T-helper 1 cell (primary cell): ENCODE results near the gene INPP5J.
"Not testable (repeated sequence)": the region's sequence is repeated elsewhere in the genome, so short reads cannot be mapped to it uniquely, and the experiment has no call there.

Experiments used
- DNase-seq, 5 donors: peaks; one replicate each; pipeline ENCODE4 v3.0.0-alpha.2; 2012 to 2020

Gene INPP5J

GRCh38 chr22:31088233-31088986 is 34.4 kb upstream of the INPP5J start:
- DNase-seq, result no peak

GRCh38 chr22:31089160-31090100 is 33.3 kb upstream of the INPP5J start:
- DNase-seq, result no peak

- no peak for DNase-seq
Measured at GRCh38 chr22:31090217-31091085, 32.3 kb upstream of the INPP5J start.

GRCh38 chr22:31091106-31091975 is 31.4 kb upstream of the INPP5J start:
- DNase-seq, result no peak

- no peak for DNase-seq
Measured at GRCh38 chr22:31092161-31092560, 30.6 kb upstream of the INPP5J start.

- DNase-seq, result no peak
Measured at GRCh38 chr22:31093086-31093850, 29.5 kb upstream of the INPP5J start.

GRCh38 chr22:31094021-31094551 is 28.7 kb upstream of the INPP5J start:
- no peak for DNase-seq

- no peak for DNase-seq
Measured at GRCh38 chr22:31094741-31095140, 28.0 kb upstream of the INPP5J start.

GRCh38 chr22:31095637-31096249 is 27.0 kb upstream of the INPP5J start:
- DNase-seq, result no peak

- DNase-seq, result no peak
Measured at GRCh38 chr22:31096657-31097279, 26.0 kb upstream of the INPP5J start.

- not testable (repeated sequence) for DNase-seq
Measured at GRCh38 chr22:31097539-31097938, 25.2 kb upstream of the INPP5J start.

GRCh38 chr22:31097941-31098631 is 24.7 kb upstream of the INPP5J start:
- DNase-seq, result no peak

GRCh38 chr22:31098632-31099110 is 24.1 kb upstream of the INPP5J start:
- no peak for DNase-seq

GRCh38 chr22:31099386-31099785 is 23.4 kb upstream of the INPP5J start:
- DNase-seq, result no peak

GRCh38 chr22:31099841-31100761 is 22.7 kb upstream of the INPP5J start:
- no peak for DNase-seq

- DNase-seq, result no peak
Measured at GRCh38 chr22:31100762-31101525, 21.8 kb upstream of the INPP5J start.
